C4-2B (cell line): ENCODE results near the gene PAX4.

Experiments
- CTCF ChIP-seq: fragments of 450-650 bp; conservative IDR thresholded peaks from 2 replicates; pipeline ENCODE4 v1.5.1; 2017; ENCODE audit warnings: mild to moderate bottlenecking
- ZFX ChIP-seq: fragments of 450-650 bp; IDR thresholded peaks from 2 replicates; pipeline ENCODE4 v1.6.1; 2017

DNA sequence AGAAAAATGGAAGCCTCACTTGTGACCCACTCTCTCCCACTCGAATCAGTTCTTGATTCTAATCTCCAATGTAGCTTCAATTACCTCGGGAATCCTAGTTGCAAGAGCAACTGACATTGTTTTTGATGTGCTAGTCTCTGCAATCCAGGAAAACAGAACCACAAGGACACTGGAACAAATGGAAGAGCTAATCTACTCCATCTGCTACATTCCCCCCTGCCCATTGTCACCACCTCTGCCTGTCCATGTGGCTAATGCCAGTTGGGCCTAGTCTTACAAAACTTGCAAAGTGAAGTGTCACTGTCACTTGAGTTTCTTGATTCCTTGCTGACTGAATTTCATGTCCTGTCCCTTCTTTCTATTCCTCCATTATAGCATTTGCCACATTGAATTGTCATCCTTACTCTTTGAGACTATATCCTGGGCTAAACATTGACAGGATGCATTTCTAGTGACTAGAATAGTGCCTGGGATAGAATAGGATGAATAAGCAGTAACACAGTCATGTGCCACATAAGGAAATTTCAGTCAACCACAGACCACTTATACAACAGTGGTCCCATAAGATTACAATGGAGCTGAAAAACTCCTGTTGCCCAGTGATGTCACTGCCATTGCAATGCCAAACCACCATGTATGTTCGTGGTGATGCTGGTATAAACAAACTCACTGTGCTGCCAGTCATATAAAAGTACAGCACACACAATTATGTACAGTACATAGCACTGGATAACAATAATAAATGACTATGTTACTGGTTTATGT is 46.0 kb downstream of the PAX4 start:
- TF ChIP-seq CTCF (no peak), ZFX (no peak)
